K562 (cell line): ENCODE measurements around the gene GLIPR1L2. TPM values are rescaled to one million over a fixed set of nuclear protein-coding genes. Genes with fewer than 3 reads are reported as not detected.

Experiments used
- ATAC-seq: fragments of 200-7000 bp; cut with Tn5 transposase; 3 replicates; pipeline ENCODE4 v1.9.1; 2020; ENCODE audit warnings: moderate library complexity
- BruUV-seq: library from RNA; stranded (reverse); fragments of 400-500 nt; replicated peaks from 2 replicates; lab custom pipeline; 2021; lab: Mats Ljungman, UMichigan
- CTCF ChIA-PET: fragments of 300-600 bp; formaldehyde crosslinking; extraction: SDS; loops from one replicate; lab custom pipeline; 2021; ENCODE audit warnings: low intra/inter-chr PET ratio; lab: Yijun Ruan, JAX
- POLR2A ChIA-PET: fragments of 300-600, 350-650 bp; sonication (Branson Sonifier 250); formaldehyde crosslinking; extraction: SDS; loops from one replicate; lab custom pipeline; 2021; ENCODE audit warnings: antibody characterized with exemption, inconsistent platforms; lab: Yijun Ruan, JAX
- DNase-seq, 4 experiments: peaks; one replicate each; pipeline versions ENCODE4 v3.0.0 to v3.0.0-alpha.2; 2011 to 2018; ENCODE audit warnings: low spot score in 3 of 4, mixed read lengths in 3 of 4; ENCODE audit errors: extremely low read depth in 1 of 4
- FAIRE-seq: peaks from 2 replicates; lab custom pipeline; 2011; peaks lifted over from hg19 to GRCh38; lab: Jason Lieb, UNC
- H2AFZ ChIP-seq: 2 replicates; pipeline ENCODE4 v1.6.0; 2011; ENCODE audit warnings: low read depth, low read length, control low read depth, inconsistent platforms
- H3K27ac ChIP-seq: fragments of 200-600 bp; 3 replicates; pipeline ENCODE4 v1.8.0; 2011; ENCODE audit warnings: low read depth, mild to moderate bottlenecking, control low read depth, inconsistent platforms, low read length, moderate library complexity, mixed read lengths; ENCODE audit errors: extremely low read depth
- H3K27me3 ChIP-seq, 2 experiments: fragments of 300-600 bp in 1 of 2; 2 replicates in 1 of 2; 3 replicates in 1 of 2; pipeline versions ENCODE4 v1.6.0 to v1.8.0; 2011; ENCODE audit warnings: inconsistent platforms in 2 of 2, low read length in 2 of 2, mild to moderate bottlenecking in 1 of 2, mixed read lengths in 1 of 2, moderate library complexity in 1 of 2; ENCODE audit not compliant: control insufficient read depth in 2 of 2, insufficient read depth in 2 of 2
- H3K36me3 ChIP-seq: fragments of 300-600 bp; 3 replicates; pipeline ENCODE4 v1.8.0; 2011; ENCODE audit warnings: mild to moderate bottlenecking, low read length, inconsistent platforms; ENCODE audit not compliant: control insufficient read depth, insufficient read depth
- H3K4me1 ChIP-seq, 2 experiments: fragments of 200-600 bp in 1 of 2; replicated peaks in 1 of 2; 2 replicates in 1 of 2; 3 replicates in 1 of 2; pipeline versions ENCODE4 v1.5.1 to v1.8.0; 2011; ENCODE audit warnings: inconsistent platforms in 2 of 2, low read length in 2 of 2, mild to moderate bottlenecking in 1 of 2, mixed read lengths in 1 of 2, moderate library complexity in 1 of 2; ENCODE audit not compliant: control insufficient read depth in 2 of 2, insufficient read depth in 2 of 2
- H3K4me2 ChIP-seq: 2 replicates; pipeline ENCODE4 v1.6.1; 2011; ENCODE audit warnings: low read length, control low read depth, inconsistent platforms, mixed read lengths; ENCODE audit not compliant: insufficient read depth
- H3K4me3 ChIP-seq: fragments of 200-600 bp; sonication (generic), shearing (Covaris generic); 2 replicates; pipeline ENCODE4 v1.5.1; 2016; ENCODE audit warnings: control low read depth, inconsistent platforms
- H3K79me2 ChIP-seq: fragments of 200-600 bp; 3 replicates; pipeline ENCODE4 v1.8.0; 2011; ENCODE audit warnings: low read length, inconsistent platforms; ENCODE audit not compliant: control insufficient read depth, insufficient read depth
- H3K9ac ChIP-seq, 2 experiments: 2 replicates each; pipeline versions ENCODE4 v1.6.0 to v1.6.1; 2011; ENCODE audit warnings: low read depth in 2 of 2, low read length in 2 of 2, control low read depth in 1 of 2, inconsistent platforms in 1 of 2, mild to moderate bottlenecking in 1 of 2, mixed read lengths in 1 of 2; ENCODE audit not compliant: insufficient read depth in 1 of 2
- H3K9me1 ChIP-seq: one replicate; pipeline ENCODE4 v1.6.0; 2011; ENCODE audit warnings: inconsistent platforms, mild to moderate bottlenecking, low read length, moderate library complexity; ENCODE audit not compliant: control insufficient read depth, insufficient read depth
- H3K9me3 ChIP-seq: replicated peaks from 2 replicates; pipeline ENCODE4 v1.5.1; 2011; ENCODE audit warnings: low read depth, low read length, inconsistent platforms; ENCODE audit not compliant: control insufficient read depth, insufficient read depth
- H4K20me1 ChIP-seq: replicated peaks from 2 replicates; pipeline ENCODE4 v1.6.1; 2011; ENCODE audit warnings: low read length, inconsistent platforms, mixed read lengths; ENCODE audit not compliant: control insufficient read depth, insufficient read depth
- CAMTA2 ChIP-seq: fragments of 250-450 bp; sonication (Bioruptor Pico); conservative IDR thresholded peaks from 2 replicates; pipeline ENCODE4 v1.5.1; 2022
- CBFA2T3 ChIP-seq: fragments of 450-650 bp; IDR thresholded peaks from 2 replicates; pipeline ENCODE4 v1.6.1; 2017
- DDX20 ChIP-seq: fragments of 450-650 bp; IDR thresholded peaks from 2 replicates; pipeline ENCODE4 v1.6.1; 2016; ENCODE audit warnings: missing genetic modification characterization, low read depth, mild to moderate bottlenecking, missing compliant biosample characterization, moderate library complexity
- DIDO1 ChIP-seq: fragments of 450-650 bp; IDR thresholded peaks from 2 replicates; pipeline ENCODE4 v1.6.1; 2016; ENCODE audit warnings: low read depth, missing biosample characterization, missing genetic modification characterization
- HEY1 ChIP-seq: fragments of 250-450 bp; sonication (Bioruptor Pico); IDR thresholded peaks from 2 replicates; pipeline ENCODE4 v1.5.0; 2020; ENCODE audit warnings: mild to moderate bottlenecking, moderate library complexity, borderline replicate concordance
- KLF16 ChIP-seq: IDR thresholded peaks from 2 replicates; pipeline ENCODE4 v1.6.1; 2016; ENCODE audit warnings: antibody characterized with exemption
- MEF2D ChIP-seq: conservative IDR thresholded peaks from 2 replicates; pipeline ENCODE4 v1.6.1; 2016; ENCODE audit warnings: low read depth, missing genetic modification characterization, missing compliant biosample characterization
- NFE2L1 ChIP-seq: fragments of 450-650 bp; IDR thresholded peaks from 2 replicates; pipeline ENCODE4 v1.6.1; 2016; ENCODE audit warnings: missing genetic modification characterization, low read depth, mild to moderate bottlenecking, missing compliant biosample characterization, moderate library complexity, borderline replicate concordance
- NONO ChIP-seq, 2 experiments: fragments of 200-400 bp in 1 of 2; fragments of 450-650 bp in 1 of 2; formaldehyde crosslinking in 1 of 2; IDR thresholded peaks; 2 replicates each; pipeline ENCODE4 v1.6.1; 2017; ENCODE audit warnings: low read depth in 2 of 2, mild to moderate bottlenecking in 2 of 2, moderate library complexity in 2 of 2, low read length in 1 of 2
- RBM39 ChIP-seq: fragments of 200-400 bp; formaldehyde crosslinking; optimal IDR thresholded peaks from 2 replicates; pipeline ENCODE3; 2018; ENCODE audit warnings: low read depth, low read length
- SAFB ChIP-seq: fragments of 200-400 bp; formaldehyde crosslinking; IDR thresholded peaks from 2 replicates; pipeline ENCODE4 v1.6.1; 2017; ENCODE audit warnings: low read depth, low read length, borderline replicate concordance
- TARDBP ChIP-seq: fragments of 450-650 bp; IDR thresholded peaks from 2 replicates; pipeline ENCODE4 v1.6.1; 2016
- TRIM24 ChIP-seq, 2 experiments: fragments of 450-650 bp; IDR thresholded peaks; 2 replicates each; pipeline ENCODE4 v1.6.1; 2016
- ZNF197 ChIP-seq: fragments of 200-800 bp; sonication (Bioruptor generic); IDR thresholded peaks from 2 replicates; pipeline ENCODE4 v1.6.1; 2016; ENCODE audit warnings: low read depth, missing genetic modification characterization, missing compliant biosample characterization
- ZNF436 ChIP-seq: fragments of 250-450, 450-650 bp; sonication (Bioruptor Pico); formaldehyde crosslinking; IDR thresholded peaks from 2 replicates; pipeline ENCODE4 v1.7.0; 2020; ENCODE audit warnings: mild to moderate bottlenecking
- ZNF76 ChIP-seq: fragments of 250-450 bp; sonication (Bioruptor Pico); IDR thresholded peaks from 2 replicates; pipeline ENCODE4 v1.4.0; 2020; ENCODE audit warnings: mild to moderate bottlenecking, moderate library complexity, borderline replicate concordance
- ZNF785 ChIP-seq: fragments of 250-450 bp; sonication (Bioruptor Pico); IDR thresholded peaks from 2 replicates; pipeline ENCODE4 v1.4.0; 2020; ENCODE audit warnings: mild to moderate bottlenecking
- WGBS: fragments of 100-300 bp; shearing (Covaris generic); methylation state at CpG from one replicate; pipeline ENCODE4 v1.1.6; 2016; ENCODE audit warnings: low coverage, mixed read lengths; ENCODE audit not compliant: insufficient coverage; ENCODE audit errors: missing lambda C conversion rate; 5-methylcytosine and 5-hydroxymethylcytosine counted together
- in situ Hi-C: fragments of 300-500 bp; cut with MboI; formaldehyde crosslinking; loops from 4 replicates; pipeline ENCODE4 v1.15.0; 2018; ENCODE audit warnings: inconsistent platforms, mixed read lengths
- intact Hi-C: fragments of 100-400 bp; cut with micrococcal nuclease; formaldehyde crosslinking; loops from 2 replicates; pipeline ENCODE4 v1.14.2; 2022
- polyA plus RNA-seq, 8 experiments: library from polyadenylated mRNA; depleted of rRNA in 4 of 8; stranded (reverse) in 5 of 8; unstranded in 3 of 8; fragments of >200 nt; fragmentation: Nextera tagmentation in 2 of 8; fragmentation: Illumina TruSeq in 1 of 8; extraction: Ambion mirVana in 2 of 8; extraction: Trizol in 1 of 8; gene quantifications; 2 replicates each; pipeline versions ENCODE4 v1.2.1 to v1.2.3, GENCODE V29; 2011 to 2014; ENCODE audit warnings: inconsistent platforms in 1 of 8, missing spikeins in 1 of 8
- total RNA-seq, 7 experiments: library from RNA; depleted of rRNA in 6 of 7; stranded (reverse); fragments of >200 nt in 6 of 7; fragmentation: Illumina TruSeq in 2 of 7; extraction: Trizol in 2 of 7; gene quantifications; 2 replicates each; pipeline versions ENCODE4 v1.2.1 to v1.2.3, GENCODE V29; 2011 to 2021; ENCODE audit warnings: low replicate concordance in 1 of 7
- TF ChIP-seq, protein P1 (sequence below): sonication (generic); formaldehyde crosslinking; IDR thresholded peaks from 2 replicates; pipeline ENCODE4 v1.8.0; 2022; ENCODE audit warnings: mild to moderate bottlenecking, missing genetic modification reagents
- TF ChIP-seq, protein P2 (sequence below): fragments of 450-650 bp; formaldehyde crosslinking; IDR thresholded peaks from 2 replicates; pipeline ENCODE4 v1.4.0; 2020; ENCODE audit warnings: mild to moderate bottlenecking, moderate library complexity
- TF ChIP-seq, protein P3 (sequence below): fragments of 250-450 bp; sonication (Bioruptor Pico); IDR thresholded peaks from 2 replicates; pipeline ENCODE4 v1.5.0; 2021

Gene GLIPR1L2
- total and polyA plus RNA-seq, 9 of the 15 experiments (the other 6 are each of a cell fraction or from before 2014, with no cell fraction given): not detected

DNA sequence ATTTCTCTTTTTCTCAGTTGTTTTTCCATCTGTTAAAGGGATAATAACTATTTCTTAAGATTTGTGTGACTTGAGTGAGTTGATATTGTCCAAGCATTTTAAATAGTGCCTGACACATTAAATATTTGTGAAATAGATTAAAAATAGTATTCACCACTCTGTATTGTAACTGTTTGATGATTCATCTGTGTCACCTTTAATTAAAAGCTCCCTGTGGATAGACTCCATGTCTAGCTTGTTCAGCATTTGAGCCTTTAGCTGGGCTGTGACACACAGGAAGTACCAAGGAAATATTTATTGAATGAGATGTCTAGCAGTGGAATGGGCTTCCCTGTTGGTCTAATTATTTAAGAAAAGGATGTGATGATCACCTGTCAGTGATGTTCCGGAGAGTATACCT is 1.8 kb upstream of the GLIPR1L2 start:
- no peak overlapping the region for H3K4me2 ChIP-seq
- H3K4me3 ChIP-seq: no peak overlapping the region
- ChIA-PET POLR2A (no interaction called here), CTCF (no interaction called here)
- H3K27me3 ChIP-seq: no peaks in the 10 kb centered on the region
- H3K9me3 ChIP-seq: no peaks in the 10 kb centered on the region
- no peak for DNase-seq
- H2AFZ ChIP-seq: no peak overlapping the region
- TF ChIP-seq DDX20 (tag) (no peak), SAFB (no peak), NFE2L1 (no peak), HEY1 (CRISPR knock-in tag) (no peak), TARDBP (no peak), ZNF785 (CRISPR knock-in tag) (no peak), RBM39 (no peak), ZNF76 (CRISPR knock-in tag) (no peak), KLF16 (no peak), MEF2D (tag) (no peak), NONO (IDR thresholded peaks at IDR 0.05; ENCODE audit: low read depth in 2 of 2, low read length in 1 of 2) (no peak), TRIM24 (IDR thresholded peaks at IDR 0.05) (no peak), ZNF197 (CRISPR knock-in tag) (no peak), DIDO1 (no peak), CAMTA2 (CRISPR knock-in tag) (no peak), ZNF436 (no peak), CBFA2T3 (no peak)
- TF ChIP-seq, protein P1, sequence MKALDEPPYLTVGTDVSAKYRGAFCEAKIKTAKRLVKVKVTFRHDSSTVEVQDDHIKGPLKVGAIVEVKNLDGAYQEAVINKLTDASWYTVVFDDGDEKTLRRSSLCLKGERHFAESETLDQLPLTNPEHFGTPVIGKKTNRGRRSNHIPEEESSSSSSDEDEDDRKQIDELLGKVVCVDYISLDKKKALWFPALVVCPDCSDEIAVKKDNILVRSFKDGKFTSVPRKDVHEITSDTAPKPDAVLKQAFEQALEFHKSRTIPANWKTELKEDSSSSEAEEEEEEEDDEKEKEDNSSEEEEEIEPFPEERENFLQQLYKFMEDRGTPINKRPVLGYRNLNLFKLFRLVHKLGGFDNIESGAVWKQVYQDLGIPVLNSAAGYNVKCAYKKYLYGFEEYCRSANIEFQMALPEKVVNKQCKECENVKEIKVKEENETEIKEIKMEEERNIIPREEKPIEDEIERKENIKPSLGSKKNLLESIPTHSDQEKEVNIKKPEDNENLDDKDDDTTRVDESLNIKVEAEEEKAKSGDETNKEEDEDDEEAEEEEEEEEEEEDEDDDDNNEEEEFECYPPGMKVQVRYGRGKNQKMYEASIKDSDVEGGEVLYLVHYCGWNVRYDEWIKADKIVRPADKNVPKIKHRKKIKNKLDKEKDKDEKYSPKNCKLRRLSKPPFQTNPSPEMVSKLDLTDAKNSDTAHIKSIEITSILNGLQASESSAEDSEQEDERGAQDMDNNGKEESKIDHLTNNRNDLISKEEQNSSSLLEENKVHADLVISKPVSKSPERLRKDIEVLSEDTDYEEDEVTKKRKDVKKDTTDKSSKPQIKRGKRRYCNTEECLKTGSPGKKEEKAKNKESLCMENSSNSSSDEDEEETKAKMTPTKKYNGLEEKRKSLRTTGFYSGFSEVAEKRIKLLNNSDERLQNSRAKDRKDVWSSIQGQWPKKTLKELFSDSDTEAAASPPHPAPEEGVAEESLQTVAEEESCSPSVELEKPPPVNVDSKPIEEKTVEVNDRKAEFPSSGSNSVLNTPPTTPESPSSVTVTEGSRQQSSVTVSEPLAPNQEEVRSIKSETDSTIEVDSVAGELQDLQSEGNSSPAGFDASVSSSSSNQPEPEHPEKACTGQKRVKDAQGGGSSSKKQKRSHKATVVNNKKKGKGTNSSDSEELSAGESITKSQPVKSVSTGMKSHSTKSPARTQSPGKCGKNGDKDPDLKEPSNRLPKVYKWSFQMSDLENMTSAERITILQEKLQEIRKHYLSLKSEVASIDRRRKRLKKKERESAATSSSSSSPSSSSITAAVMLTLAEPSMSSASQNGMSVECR (CRISPR knock-in tag): no peak
- TF ChIP-seq, protein P2, sequence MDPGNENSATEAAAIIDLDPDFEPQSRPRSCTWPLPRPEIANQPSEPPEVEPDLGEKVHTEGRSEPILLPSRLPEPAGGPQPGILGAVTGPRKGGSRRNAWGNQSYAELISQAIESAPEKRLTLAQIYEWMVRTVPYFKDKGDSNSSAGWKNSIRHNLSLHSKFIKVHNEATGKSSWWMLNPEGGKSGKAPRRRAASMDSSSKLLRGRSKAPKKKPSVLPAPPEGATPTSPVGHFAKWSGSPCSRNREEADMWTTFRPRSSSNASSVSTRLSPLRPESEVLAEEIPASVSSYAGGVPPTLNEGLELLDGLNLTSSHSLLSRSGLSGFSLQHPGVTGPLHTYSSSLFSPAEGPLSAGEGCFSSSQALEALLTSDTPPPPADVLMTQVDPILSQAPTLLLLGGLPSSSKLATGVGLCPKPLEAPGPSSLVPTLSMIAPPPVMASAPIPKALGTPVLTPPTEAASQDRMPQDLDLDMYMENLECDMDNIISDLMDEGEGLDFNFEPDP (CRISPR knock-in tag): no peak
- TF ChIP-seq, protein P3, sequence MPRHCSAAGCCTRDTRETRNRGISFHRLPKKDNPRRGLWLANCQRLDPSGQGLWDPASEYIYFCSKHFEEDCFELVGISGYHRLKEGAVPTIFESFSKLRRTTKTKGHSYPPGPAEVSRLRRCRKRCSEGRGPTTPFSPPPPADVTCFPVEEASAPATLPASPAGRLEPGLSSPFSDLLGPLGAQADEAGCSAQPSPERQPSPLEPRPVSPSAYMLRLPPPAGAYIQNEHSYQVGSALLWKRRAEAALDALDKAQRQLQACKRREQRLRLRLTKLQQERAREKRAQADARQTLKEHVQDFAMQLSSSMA (CRISPR knock-in tag): no peak
- ATAC-seq: no peak
- H3K9me1 ChIP-seq: no peaks in the 10 kb centered on the region
- 19% methylated on average over 1 of the region's 1 CpG for WGBS
- H3K9ac ChIP-seq: no peak overlapping the region
- H4K20me1 ChIP-seq: no peaks in the 10 kb centered on the region
- intact Hi-C loops: no loop called here
- in situ Hi-C loops: no loop called here
- H3K36me3 ChIP-seq: no peaks in the 10 kb centered on the region
- peaks cover 0 to 4% of the 10 kb centered on the region in 2 experiments; a peak in 2 of 5 replicates for H3K4me1 ChIP-seq
- no peak for FAIRE-seq
- BruUV-seq: no TSS peak
- H3K79me2 ChIP-seq: no peaks in the 10 kb centered on the region
- H3K27ac ChIP-seq: no peak overlapping the region
